Upper lobe of left lung (tissue), 6 donors: ENCODE data around the gene UNKL. TPM values are rescaled to one million over a fixed set of nuclear protein-coding genes. Genes with fewer than 3 reads are reported as not detected.

Experiments
- ATAC-seq, 2 donors: fragments of 200-7000 bp; cut with Tn5 transposase; one replicate each; pipeline ENCODE4 v1.9.1; 2022; ENCODE audit warnings: mild to moderate bottlenecking in 2 of 2, moderate library complexity in 2 of 2; ENCODE audit not compliant: low FRiP score in 2 of 2
- DNase-seq, 2 donors: peaks; one replicate each; pipeline ENCODE4 v3.0.0-alpha.2; 2019 to 2020
- H3K27ac ChIP-seq, 4 donors: fragments of 200-600 bp; sonication (generic); one replicate each; pipeline ENCODE4 v1.5.1; 2016 to 2019
- H3K27me3 ChIP-seq, 4 donors: fragments of 200-600 bp; sonication (generic); one replicate each; pipeline ENCODE4 v1.5.1; 2017 to 2019
- H3K36me3 ChIP-seq, 4 donors: fragments of 200-600 bp; sonication (generic); one replicate each; pipeline ENCODE4 v1.5.1; 2016 to 2019
- H3K4me1 ChIP-seq, 4 donors: fragments of 200-600 bp; sonication (generic); one replicate each; pipeline ENCODE4 v1.5.1; 2018 to 2019
- H3K4me3 ChIP-seq, 4 donors: fragments of 200-600 bp; sonication (generic); one replicate each; pipeline ENCODE4 v1.5.1; 2017 to 2019; ENCODE audit warnings: mild to moderate bottlenecking in 2 of 4, moderate library complexity in 1 of 4
- H3K9me3 ChIP-seq, 4 donors: fragments of 200-600 bp; sonication (generic); one replicate each; pipeline ENCODE4 v1.5.1; 2018 to 2019
- EP300 ChIP-seq, 4 donors: sonication (generic); formaldehyde crosslinking; IDR thresholded peaks; one replicate each; pipeline ENCODE4 v1.5.1; 2017; ENCODE audit warnings: antibody characterized with exemption in 4 of 4, control low read depth in 2 of 4
- POLR2A ChIP-seq, 4 donors: fragments of 450-650 bp; IDR thresholded peaks; one replicate each; pipeline ENCODE4 v1.5.1; 2016 to 2017; ENCODE audit warnings: antibody characterized with exemption in 4 of 4, mild to moderate bottlenecking in 2 of 4
- POLR2AphosphoS5 ChIP-seq, 2 donors: sonication (generic); formaldehyde crosslinking; IDR thresholded peaks; one replicate each; pipeline ENCODE4 v1.5.1; 2017; ENCODE audit warnings: antibody characterized with exemption in 2 of 2
- WGBS, 2 donors: methylation state at CpG; one replicate each; pipeline ENCODE4 v1.1.5; 2017 to 2018; 5-methylcytosine and 5-hydroxymethylcytosine counted together
- total RNA-seq, 6 donors: library from RNA; depleted of rRNA in 4 of 6; stranded (reverse); fragments of >200 nt in 4 of 6; gene quantifications; one replicate each; pipeline versions ENCODE4 v1.1.0 to v1.2.1, GENCODE V29; 2016 to 2021
- TF ChIP-seq, protein P1 (sequence below), 6 experiments: fragments of 450-650 bp in 4 of 6; fragments of 200-600 bp in 2 of 6; sonication (generic) in 2 of 6; IDR thresholded peaks; one replicate each; pipeline ENCODE4 v1.5.1; 2016 to 2019; ENCODE audit warnings: antibody characterized with exemption in 6 of 6
- donor health status: DM: no; HTN: no; CAD: no; lungs with moderate emphysema.
- donor health status: DM: no; HTN: yes; CAD: no; lungs with severe emphysema.

The UNKL gene
- total RNA-seq, 6 donors from 2014 or later: 7.6 to 83.8 (median 28.0) TPM

DNA sequence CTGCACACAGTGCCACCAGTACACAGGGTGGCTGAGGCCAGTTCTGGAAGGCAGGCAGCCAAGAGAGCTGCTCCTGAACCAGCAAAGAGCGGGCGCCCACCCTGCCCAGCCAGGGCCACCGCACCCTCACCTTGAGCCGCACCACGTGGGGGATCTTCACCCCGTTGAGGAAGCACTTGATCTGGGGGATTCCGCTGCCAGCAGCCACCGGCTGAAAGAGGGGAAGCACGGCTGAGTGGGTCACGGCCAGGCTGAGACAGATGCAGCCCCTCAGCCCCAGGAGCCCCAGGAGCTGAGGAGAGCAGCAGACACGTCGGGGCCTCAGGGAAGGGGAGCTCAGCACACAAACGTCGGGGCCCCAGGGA lies 44.5 kb upstream of the UNKL start:
- H3K36me3 ChIP-seq: peaks cover 18 to 78% (median 68%) of the 10 kb centered on the region in 4 donors
- no peak overlapping the region for H3K4me3 ChIP-seq
- TF ChIP-seq EP300 (IDR thresholded peaks at IDR 0.05): no peak
- no peak for TF ChIP-seq POLR2A (IDR thresholded peaks at IDR 0.05)
- no peak for TF ChIP-seq POLR2AphosphoS5 (IDR thresholded peaks at IDR 0.05)
- TF ChIP-seq, protein P1, sequence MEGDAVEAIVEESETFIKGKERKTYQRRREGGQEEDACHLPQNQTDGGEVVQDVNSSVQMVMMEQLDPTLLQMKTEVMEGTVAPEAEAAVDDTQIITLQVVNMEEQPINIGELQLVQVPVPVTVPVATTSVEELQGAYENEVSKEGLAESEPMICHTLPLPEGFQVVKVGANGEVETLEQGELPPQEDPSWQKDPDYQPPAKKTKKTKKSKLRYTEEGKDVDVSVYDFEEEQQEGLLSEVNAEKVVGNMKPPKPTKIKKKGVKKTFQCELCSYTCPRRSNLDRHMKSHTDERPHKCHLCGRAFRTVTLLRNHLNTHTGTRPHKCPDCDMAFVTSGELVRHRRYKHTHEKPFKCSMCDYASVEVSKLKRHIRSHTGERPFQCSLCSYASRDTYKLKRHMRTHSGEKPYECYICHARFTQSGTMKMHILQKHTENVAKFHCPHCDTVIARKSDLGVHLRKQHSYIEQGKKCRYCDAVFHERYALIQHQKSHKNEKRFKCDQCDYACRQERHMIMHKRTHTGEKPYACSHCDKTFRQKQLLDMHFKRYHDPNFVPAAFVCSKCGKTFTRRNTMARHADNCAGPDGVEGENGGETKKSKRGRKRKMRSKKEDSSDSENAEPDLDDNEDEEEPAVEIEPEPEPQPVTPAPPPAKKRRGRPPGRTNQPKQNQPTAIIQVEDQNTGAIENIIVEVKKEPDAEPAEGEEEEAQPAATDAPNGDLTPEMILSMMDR (IDR thresholded peaks at IDR 0.05): no peak
- no peaks in the 10 kb centered on the region for H3K27me3 ChIP-seq
- 61 to 88% methylated on average over 10 to 14 of the region's 14 CpGs for WGBS, 2 donors
- no peak overlapping the region for H3K27ac ChIP-seq
- no peaks in the 10 kb centered on the region for H3K9me3 ChIP-seq
- H3K4me1 ChIP-seq: no peaks in the 10 kb centered on the region
- ATAC-seq (no peak), DNase-seq (peak in 1 of 2 donors; percentile 65)

DNA sequence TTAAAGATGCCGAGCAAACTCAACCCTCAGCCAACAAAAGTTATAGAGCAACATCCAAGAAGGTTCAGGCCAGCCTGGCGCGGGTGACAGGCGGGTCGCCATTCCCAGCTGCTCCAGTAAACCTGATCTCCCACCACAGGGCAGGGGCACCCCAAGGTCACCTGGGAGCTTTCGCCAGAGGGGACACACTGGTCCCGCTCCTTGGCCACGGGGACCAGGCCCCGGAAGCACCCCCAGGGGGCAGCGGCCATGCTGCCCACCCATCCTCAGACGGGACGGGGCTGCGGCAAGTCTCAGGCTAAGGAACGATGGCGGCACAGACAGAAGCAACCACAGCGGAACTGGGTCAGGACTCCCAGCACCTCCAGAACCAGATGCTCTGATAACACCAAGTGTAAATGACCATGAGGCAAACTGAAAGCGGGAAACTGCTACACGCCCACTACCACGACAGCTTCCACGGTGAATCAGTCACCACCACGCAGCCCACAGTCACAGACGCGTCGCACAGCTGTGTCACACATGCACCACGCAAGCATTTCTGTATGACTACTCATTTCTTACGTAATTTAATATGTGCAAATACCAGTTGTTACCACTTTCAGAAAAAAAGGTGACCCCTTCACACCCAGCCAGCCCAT lies 44.0 kb upstream of the UNKL start:
- Histone ChIP-seq H3K27me3 (no peaks in the 10 kb centered on the region), H3K4me3 (no peak overlapping the region), H3K27ac (no peak overlapping the region), H3K9me3 (no peaks in the 10 kb centered on the region), H3K4me1 (no peaks in the 10 kb centered on the region), H3K36me3 (peaks cover 21 to 83% (median 69%) of the 10 kb centered on the region in 4 donors)
- no peak for ATAC-seq
- no peak for TF ChIP-seq POLR2A (IDR thresholded peaks at IDR 0.05)
- no peak for TF ChIP-seq EP300 (IDR thresholded peaks at IDR 0.05)
- TF ChIP-seq POLR2AphosphoS5 (IDR thresholded peaks at IDR 0.05): no peak
- TF ChIP-seq, protein P1 (IDR thresholded peaks at IDR 0.05): no peak
- 92 to 95% methylated on average over 12 to 26 of the region's 26 CpGs for WGBS, 2 donors
- peak in 1 of 2 donors; percentile 58 for DNase-seq

DNA sequence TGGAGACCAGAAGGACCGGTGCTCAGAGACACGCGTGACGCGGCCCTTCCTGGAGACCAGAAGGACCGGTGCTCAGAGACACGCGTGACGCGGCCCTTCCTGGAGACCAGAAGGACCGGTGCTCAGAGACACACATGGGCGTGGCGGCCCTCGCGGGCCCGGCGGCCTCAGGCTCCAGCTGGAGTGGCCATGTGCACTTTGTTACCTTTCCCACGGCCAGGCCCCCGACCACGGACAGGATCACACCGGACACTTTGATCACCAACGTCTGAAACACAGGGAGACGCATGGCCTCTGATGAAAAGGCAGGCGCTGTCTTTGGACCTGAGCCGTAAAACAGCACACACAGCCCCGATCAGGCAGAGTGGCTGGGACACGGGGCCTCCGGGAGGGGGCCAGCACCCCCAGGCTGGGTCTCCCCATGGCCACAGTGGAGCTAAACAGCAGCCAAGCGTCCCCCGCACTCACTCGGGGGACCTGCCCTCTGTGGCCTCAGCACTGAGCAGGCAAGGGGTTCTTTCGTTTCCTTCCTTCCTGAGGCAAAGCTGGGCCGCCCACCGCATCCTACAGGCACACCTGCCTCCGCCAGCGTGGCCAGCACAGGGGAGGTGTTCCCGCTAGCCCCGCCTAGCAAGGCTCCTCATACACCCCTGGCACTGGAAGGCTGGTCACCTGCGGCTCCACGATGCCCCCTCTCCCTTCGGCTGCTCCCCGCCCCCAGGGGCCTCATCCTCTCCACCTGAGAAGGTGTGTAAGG lies 43.2 kb upstream of the UNKL start:
- Histone ChIP-seq H3K27me3 (no peaks in the 10 kb centered on the region), H3K36me3 (peaks cover 23 to 84% (median 74%) of the 10 kb centered on the region in 4 donors), H3K4me1 (no peaks in the 10 kb centered on the region), H3K27ac (no peak overlapping the region), H3K4me3 (no peak overlapping the region), H3K9me3 (no peaks in the 10 kb centered on the region)
- TF ChIP-seq, protein P1 (IDR thresholded peaks at IDR 0.05): no peak
- TF ChIP-seq POLR2A (IDR thresholded peaks at IDR 0.05) (no peak), EP300 (IDR thresholded peaks at IDR 0.05) (no peak), POLR2AphosphoS5 (IDR thresholded peaks at IDR 0.05) (no peak)
- peak in 1 of 2 donors; percentile 74 for DNase-seq
- no peak for ATAC-seq
- 88 to 90% methylated on average over 28 to 41 of the region's 42 CpGs for WGBS, 2 donors

DNA sequence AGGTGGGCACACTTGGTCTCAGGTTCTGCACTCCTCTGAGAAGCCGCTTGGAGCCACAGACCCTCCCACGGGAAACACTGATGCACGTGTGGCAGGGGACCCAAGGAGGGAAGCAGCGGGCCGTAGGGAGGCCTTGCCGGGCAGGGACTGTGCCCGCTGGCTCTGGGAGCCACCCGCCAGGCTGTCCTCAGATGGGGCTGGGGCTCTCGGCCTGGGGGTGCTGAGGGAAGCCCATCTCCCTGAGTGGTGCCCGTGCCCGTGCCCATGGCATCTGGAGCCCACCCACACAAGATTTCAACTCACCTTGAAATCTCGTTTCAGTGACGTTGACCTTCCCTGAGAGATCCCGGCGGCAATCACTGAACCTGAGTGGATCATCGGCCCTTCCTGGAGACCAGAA lies 42.4 kb upstream of the UNKL start:
- Histone ChIP-seq H3K4me3 (no peak overlapping the region), H3K27ac (no peak overlapping the region), H3K27me3 (no peaks in the 10 kb centered on the region), H3K36me3 (peaks cover 23 to 91% (median 81%) of the 10 kb centered on the region in 4 donors), H3K9me3 (no peaks in the 10 kb centered on the region), H3K4me1 (no peaks in the 10 kb centered on the region)
- ATAC-seq (no peak), DNase-seq (peak in 1 of 2 donors; percentile 53)
- WGBS, 2 donors: 74 to 93% methylated on average over 3 to 14 of the region's 16 CpGs
- TF ChIP-seq, protein P1 (IDR thresholded peaks at IDR 0.05): no peak
- TF ChIP-seq POLR2A (IDR thresholded peaks at IDR 0.05): no peak
- TF ChIP-seq EP300 (IDR thresholded peaks at IDR 0.05): no peak
- TF ChIP-seq POLR2AphosphoS5 (IDR thresholded peaks at IDR 0.05): no peak
